HG02938 (cell line): ENCODE data around the gene SMIM7.
"Not testable (repeated sequence)": the region's sequence is repeated elsewhere in the genome, so short reads cannot be mapped to it uniquely, and the experiment has no call there.

Experiments used
- ATAC-seq: cut with Tn5 transposase; IDR thresholded peaks from one replicate; pipeline ENCODE4 v1.9.1; 2021; ENCODE audit warnings: mild to moderate bottlenecking, moderate library complexity; ENCODE audit not compliant: unreplicated experiment

SMIM7 gene

GRCh38 chr19:16655727-16656126 lies 4.2 kb downstream of the SMIM7 start:
- no peak for ATAC-seq

- no peak for ATAC-seq
Observed at GRCh38 chr19:16654627-16655026, 5.3 kb downstream of the SMIM7 start.

- ATAC-seq = no peak
Observed at GRCh38 chr19:16654140-16654539, 5.8 kb downstream of the SMIM7 start.

- ATAC-seq = no peak
Observed at GRCh38 chr19:16652854-16653253, 7.1 kb downstream of the SMIM7 start.

GRCh38 chr19:16651421-16652188 lies 8.3 kb downstream of the SMIM7 start:
- ATAC-seq = not testable (repeated sequence)

GRCh38 chr19:16650821-16651220 lies 9.1 kb downstream of the SMIM7 start:
- no peak for ATAC-seq

- no peak for ATAC-seq
Observed at GRCh38 chr19:16649734-16650133, 10.2 kb downstream of the SMIM7 start.

- ATAC-seq = no peak
Observed at GRCh38 chr19:16645140-16645539, 14.8 kb downstream of the SMIM7 start.

GRCh38 chr19:16641695-16642094 lies 18.2 kb downstream of the SMIM7 start:
- ATAC-seq = no peak

- ATAC-seq = no peak
Observed at GRCh38 chr19:16640951-16641350, 19.0 kb downstream of the SMIM7 start.

- no peak for ATAC-seq
Observed at GRCh38 chr19:16638666-16639065, 21.3 kb downstream of the SMIM7 start.

GRCh38 chr19:16637535-16637934 lies 22.4 kb downstream of the SMIM7 start:
- no peak for ATAC-seq

GRCh38 chr19:16631465-16631864 lies 28.5 kb downstream of the SMIM7 start:
- ATAC-seq = no peak

GRCh38 chr19:16628984-16629691 lies 30.8 kb downstream of the SMIM7 start:
- ATAC-seq = no peak

GRCh38 chr19:16628183-16628983 lies 31.6 kb downstream of the SMIM7 start, which contains the start of gene MED26:
MED26 (minus strand) TSS chr19:16628204; CDS start chr19:16627943, 261 bp downstream.
- peak; percentile 78 for ATAC-seq

GRCh38 chr19:16627928-16628182 lies 32.1 kb downstream of the SMIM7 start:
- no peak for ATAC-seq

GRCh38 chr19:16627193-16627927 lies 32.6 kb downstream of the SMIM7 start:
- ATAC-seq = no peak

GRCh38 chr19:16626796-16627192 lies 33.1 kb downstream of the SMIM7 start:
- no peak for ATAC-seq

GRCh38 chr19:16625163-16625958 lies 34.6 kb downstream of the SMIM7 start:
- ATAC-seq = no peak

- no peak for ATAC-seq
Observed at GRCh38 chr19:16624236-16624635, 35.7 kb downstream of the SMIM7 start.
